ENCODE data around the gene PPP1R3E. TPM values are rescaled to one million over a fixed set of nuclear protein-coding genes. Genes with fewer than 3 reads are reported as not detected.

The PPP1R3E gene
- polyA plus RNA-seq, 1 of the 3 experiments (the other 2 are of a cell fraction), result 6.6 TPM

- H3K36me3 ChIP-seq (replicated peaks in 1 of 2; ENCODE audit: control insufficient read depth in 1 of 2, insufficient read depth in 2 of 2, low read length in 1 of 2), result peaks cover 42 to 48% of the 10 kb centered on the region in 2 experiments
- 29% methylated on average over 10 of the region's 10 CpGs for WGBS (ENCODE audit: low lambda C conversion rate)
Measured at GRCh38 chr14:23322568-23323517, 20.2 kb upstream of the PPP1R3E start.

GRCh38 chr14:23321572-23322547, 19.2 kb upstream of the PPP1R3E start:
- CTCF ChIA-PET, result interaction anchor here (0.9 to 13.2 kb wide), 14 partner anchors 16 to 241 kb away, joined by 3 to 179 read pairs (median 6); partner anchors contain the start of genes BCL2L2, CMTM5, NGDN and PPP1R3E
- H3K4me2 ChIP-seq, result peak overlapping the region; percentile 94
- no peak for TF ChIP-seq EP300 (IDR thresholded peaks at IDR 0.05; ENCODE audit: borderline replicate concordance in 1 of 2, low read depth in 1 of 2, low read length in 1 of 2)
- TF ChIP-seq NRF1 (IDR thresholded peaks at IDR 0.05; ENCODE audit: low read depth, low read length), result no peak
- TF ChIP-seq MXI1 (IDR thresholded peaks at IDR 0.05; ENCODE audit: low read depth, low read length), result peak; percentile 48
- TF ChIP-seq RFX5 (IDR thresholded peaks at IDR 0.05; ENCODE audit: low read length), result no peak
- no peak for TF ChIP-seq GABPA (IDR thresholded peaks at IDR 0.05; ENCODE audit: low read depth)
- TF ChIP-seq SIN3A (IDR thresholded peaks at IDR 0.05; ENCODE audit: borderline replicate concordance, low read depth, low read length), result peak; percentile 39; the same call in 1 of the 2 replicates
- no peak for TF ChIP-seq FOXJ3 (CRISPR knock-in tag; IDR thresholded peaks at IDR 0.05)
- TF ChIP-seq, protein P1, sequence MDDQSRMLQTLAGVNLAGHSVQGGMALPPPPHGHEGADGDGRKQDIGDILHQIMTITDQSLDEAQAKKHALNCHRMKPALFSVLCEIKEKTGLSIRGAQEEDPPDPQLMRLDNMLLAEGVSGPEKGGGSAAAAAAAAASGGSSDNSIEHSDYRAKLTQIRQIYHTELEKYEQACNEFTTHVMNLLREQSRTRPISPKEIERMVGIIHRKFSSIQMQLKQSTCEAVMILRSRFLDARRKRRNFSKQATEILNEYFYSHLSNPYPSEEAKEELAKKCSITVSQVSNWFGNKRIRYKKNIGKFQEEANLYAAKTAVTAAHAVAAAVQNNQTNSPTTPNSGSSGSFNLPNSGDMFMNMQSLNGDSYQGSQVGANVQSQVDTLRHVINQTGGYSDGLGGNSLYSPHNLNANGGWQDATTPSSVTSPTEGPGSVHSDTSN (IDR thresholded peaks at IDR 0.05), result no peak
- peak; percentile 15; the same call in 1 of the 2 replicates for TF ChIP-seq POLR2AphosphoS5 (IDR thresholded peaks at IDR 0.05; ENCODE audit: low read depth, low read length)
- 0 out of 2 replicates have a peak, but pooled peaks have one; percentile 8 for TF ChIP-seq YY1 (IDR thresholded peaks at IDR 0.05; ENCODE audit: low read depth)
- TF ChIP-seq TAF1 (IDR thresholded peaks at IDR 0.05; ENCODE audit: borderline replicate concordance, low read depth, low read length), result peak; percentile 20; the same call in 1 of the 2 replicates
- no peak for TF ChIP-seq RXRA (IDR thresholded peaks at IDR 0.05; ENCODE audit: borderline replicate concordance, low read depth)
- TF ChIP-seq, protein P2, sequence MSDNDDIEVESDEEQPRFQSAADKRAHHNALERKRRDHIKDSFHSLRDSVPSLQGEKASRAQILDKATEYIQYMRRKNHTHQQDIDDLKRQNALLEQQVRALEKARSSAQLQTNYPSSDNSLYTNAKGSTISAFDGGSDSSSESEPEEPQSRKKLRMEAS (IDR thresholded peaks at IDR 0.05; ENCODE audit: low read depth), result no peak
- no peak for TF ChIP-seq RCOR1 (IDR thresholded peaks at IDR 0.05; ENCODE audit: low read length)
- no peaks in the 10 kb centered on the region for H3K9me2 ChIP-seq
- peak overlapping the region; percentile 83 to 93 for H3K27ac ChIP-seq (ENCODE audit: low read depth in 2 of 2, low read length in 1 of 2)
- no peak overlapping the region for H2AFZ ChIP-seq (ENCODE audit: low read depth)
- 2% methylated on average over 30 of the region's 64 CpGs for WGBS (ENCODE audit: low lambda C conversion rate)
- H3K36me3 ChIP-seq (replicated peaks in 1 of 2; ENCODE audit: control insufficient read depth in 1 of 2, insufficient read depth in 2 of 2, low read length in 1 of 2), result peaks cover 42 to 55% of the 10 kb centered on the region in 2 experiments
- H3K79me2 ChIP-seq (ENCODE audit: insufficient read depth), result peaks cover 59% of the 10 kb centered on the region
- H3F3A ChIP-seq (replicated peaks; ENCODE audit: insufficient read depth), result peaks cover 45% of the 10 kb centered on the region
- H3K4me3 ChIP-seq (ENCODE audit: low read depth in 2 of 2, low read length in 1 of 2), result peak overlapping the region; percentile 84 to 92
- peak overlapping the region; percentile 97 for H3K9ac ChIP-seq
- H3K4me1 ChIP-seq (ENCODE audit: control insufficient read depth in 1 of 2, insufficient read depth in 2 of 2, low read depth in 1 of 2, low read length in 1 of 2), result peaks cover 13 to 19% of the 10 kb centered on the region in 2 experiments; a peak in 3 of 4 replicates
- no peaks in the 10 kb centered on the region for H3K27me3 ChIP-seq (ENCODE audit: insufficient read depth)
- no peaks in the 10 kb centered on the region for H4K20me1 ChIP-seq (ENCODE audit: insufficient read depth)
- peak; percentile 74 for DNase-seq
- H3K9me3 ChIP-seq, result no peaks in the 10 kb centered on the region
- POLR2A ChIA-PET, result interaction anchor here (0.6 to 3.5 kb wide), 14 partner anchors 15 to 793 kb away, joined by 3 to 34 read pairs (median 3); partner anchors contain the start of genes ACIN1, BCL2L2, C14orf119 and DCAF11

More at GRCh38 chr14:23322568-23323517, 20.2 kb upstream of the PPP1R3E start:
- peaks cover 13 to 19% of the 10 kb centered on the region in 2 experiments; a peak in 3 of 4 replicates for H3K4me1 ChIP-seq (ENCODE audit: control insufficient read depth in 1 of 2, insufficient read depth in 2 of 2, low read depth in 1 of 2, low read length in 1 of 2)
- H4K20me1 ChIP-seq (ENCODE audit: insufficient read depth), result no peaks in the 10 kb centered on the region
- POLR2A ChIA-PET, result interaction anchor here (0.9 to 3.5 kb wide), 9 partner anchors 16 to 233 kb away, joined by 3 to 34 read pairs (median 4); partner anchors contain the start of genes ACIN1, BCL2L2, C14orf119 and EFS
- no peak for DNase-seq
- no peak overlapping the region for H2AFZ ChIP-seq (ENCODE audit: low read depth)
- peaks cover 50% of the 10 kb centered on the region for H3K79me2 ChIP-seq (ENCODE audit: insufficient read depth)
- no peaks in the 10 kb centered on the region for H3K27me3 ChIP-seq (ENCODE audit: insufficient read depth)
- H3K9me2 ChIP-seq, result no peaks in the 10 kb centered on the region
- H3K27ac ChIP-seq (ENCODE audit: low read depth in 2 of 2, low read length in 1 of 2), result peak overlapping the region; percentile 83 to 93
- H3F3A ChIP-seq (replicated peaks; ENCODE audit: insufficient read depth), result peaks cover 50% of the 10 kb centered on the region
- H3K4me3 ChIP-seq (ENCODE audit: low read depth in 2 of 2, low read length in 1 of 2), result peak overlapping the region; percentile 84 to 92
- H3K9ac ChIP-seq, result peak overlapping the region; percentile 97
- peak overlapping the region; percentile 94 for H3K4me2 ChIP-seq
- CTCF ChIA-PET, result interaction anchor here (0.9 to 13.2 kb wide), 10 partner anchors 17 to 240 kb away, joined by 3 to 179 read pairs (median 5); partner anchors contain the start of genes BCL2L2, CMTM5 and NGDN
- H3K9me3 ChIP-seq, result no peaks in the 10 kb centered on the region
- TF ChIP-seq POLR2AphosphoS5 (IDR thresholded peaks at IDR 0.05; ENCODE audit: low read depth, low read length), result no peak

All from SK-N-SH (cell line).